RWPE2 (cell line): Measurements from ENCODE around the gene TANC1.
"Not testable (repeated sequence)": the region's sequence is repeated elsewhere in the genome, so short reads cannot be mapped to it uniquely, and the experiment has no call there.

Experiments used
- ATAC-seq: fragments of 200-7000 bp; cut with Tn5 transposase; 3 replicates; pipeline ENCODE4 v1.9.1; 2021; ENCODE audit warnings: low read depth
- DNase-seq: peaks from one replicate; pipeline ENCODE4 v3.0.0-alpha.2; 2020; ENCODE audit warnings: low spot score
- H3K27ac ChIP-seq: fragments of 450-650 bp; 2 replicates; pipeline ENCODE4 v1.5.1; 2017; ENCODE audit warnings: mild to moderate bottlenecking; ENCODE audit not compliant: poor library complexity, severe bottlenecking
- H3K27me3 ChIP-seq: fragments of 250-450 bp; sonication (Bioruptor Pico); 2 replicates; pipeline ENCODE4 v1.5.1; 2021; ENCODE audit warnings: mild to moderate bottlenecking, moderate library complexity; ENCODE audit not compliant: insufficient read depth, poor library complexity, severe bottlenecking
- H3K36me3 ChIP-seq: fragments of 250-450 bp; sonication (Bioruptor Pico); 2 replicates; pipeline ENCODE4 v1.5.1; 2020; ENCODE audit warnings: low read depth, mild to moderate bottlenecking, moderate library complexity
- H3K4me1 ChIP-seq: fragments of 250-450 bp; sonication (Bioruptor Pico); 2 replicates; pipeline ENCODE4 v1.5.1; 2021; ENCODE audit warnings: mild to moderate bottlenecking, moderate library complexity; ENCODE audit not compliant: insufficient read depth, poor library complexity, severe bottlenecking
- H3K4me3 ChIP-seq: fragments of 250-450 bp; sonication (Bioruptor Pico); 2 replicates; pipeline ENCODE4 v1.5.1; 2021; ENCODE audit warnings: mild to moderate bottlenecking, moderate library complexity; ENCODE audit not compliant: severe bottlenecking
- H3K9me3 ChIP-seq: fragments of 250-450 bp; sonication (Bioruptor Pico); 2 replicates; pipeline ENCODE4 v1.5.1; 2021; ENCODE audit warnings: mild to moderate bottlenecking, moderate library complexity; ENCODE audit not compliant: severe bottlenecking
- TF ChIP-seq, protein P1 (sequence below): fragments of 450-650 bp; IDR thresholded peaks from one replicate; pipeline ENCODE4 v1.5.1; 2017; ENCODE audit warnings: mild to moderate bottlenecking, moderate library complexity; ENCODE audit not compliant: poor library complexity, severe bottlenecking

TANC1 gene

DNA sequence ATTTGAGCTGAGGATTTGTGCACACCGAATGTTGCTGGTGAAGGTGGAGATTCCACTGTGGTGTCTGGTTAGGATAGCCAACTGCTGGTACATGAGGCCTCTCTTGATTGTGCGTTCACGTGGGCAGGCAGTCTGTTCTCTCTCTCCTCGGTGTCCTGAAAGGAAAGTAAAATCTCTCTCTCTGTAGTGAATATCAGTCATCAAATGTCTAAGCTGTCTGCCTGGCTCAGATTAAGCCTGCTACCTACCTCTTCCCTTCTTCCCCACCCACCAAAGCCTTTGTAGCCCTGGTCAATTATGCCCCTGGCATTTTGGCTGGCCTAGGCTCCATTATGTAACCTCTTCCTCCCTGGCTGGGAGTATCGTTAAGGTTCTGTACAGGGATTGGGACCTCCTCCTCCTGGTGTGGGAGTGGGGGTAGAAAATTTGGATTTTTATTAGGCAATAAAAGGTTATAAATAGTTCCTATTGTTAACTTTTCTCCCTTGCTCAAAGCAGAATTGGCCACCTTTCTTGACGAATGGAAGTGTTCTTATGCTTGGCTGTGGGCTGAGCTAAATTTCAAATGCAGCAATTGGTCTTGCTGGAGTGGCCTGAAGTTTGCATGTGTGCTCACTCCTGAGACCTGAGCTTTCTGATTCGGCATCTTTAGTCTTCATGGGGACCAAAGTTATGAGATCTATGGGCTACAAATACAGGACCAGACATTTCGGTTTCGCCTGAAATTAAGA is 169.2 kb downstream of the TANC1 start:
- H3K27ac ChIP-seq = peak overlapping the region; percentile 73
- ATAC-seq (peak; percentile 63), DNase-seq (no peak)
- no peak overlapping the region for H3K4me3 ChIP-seq
- H3K27me3 ChIP-seq = no peaks in the 10 kb centered on the region
- no peaks in the 10 kb centered on the region for H3K36me3 ChIP-seq
- no peaks in the 10 kb centered on the region for H3K9me3 ChIP-seq
- TF ChIP-seq, protein P1, sequence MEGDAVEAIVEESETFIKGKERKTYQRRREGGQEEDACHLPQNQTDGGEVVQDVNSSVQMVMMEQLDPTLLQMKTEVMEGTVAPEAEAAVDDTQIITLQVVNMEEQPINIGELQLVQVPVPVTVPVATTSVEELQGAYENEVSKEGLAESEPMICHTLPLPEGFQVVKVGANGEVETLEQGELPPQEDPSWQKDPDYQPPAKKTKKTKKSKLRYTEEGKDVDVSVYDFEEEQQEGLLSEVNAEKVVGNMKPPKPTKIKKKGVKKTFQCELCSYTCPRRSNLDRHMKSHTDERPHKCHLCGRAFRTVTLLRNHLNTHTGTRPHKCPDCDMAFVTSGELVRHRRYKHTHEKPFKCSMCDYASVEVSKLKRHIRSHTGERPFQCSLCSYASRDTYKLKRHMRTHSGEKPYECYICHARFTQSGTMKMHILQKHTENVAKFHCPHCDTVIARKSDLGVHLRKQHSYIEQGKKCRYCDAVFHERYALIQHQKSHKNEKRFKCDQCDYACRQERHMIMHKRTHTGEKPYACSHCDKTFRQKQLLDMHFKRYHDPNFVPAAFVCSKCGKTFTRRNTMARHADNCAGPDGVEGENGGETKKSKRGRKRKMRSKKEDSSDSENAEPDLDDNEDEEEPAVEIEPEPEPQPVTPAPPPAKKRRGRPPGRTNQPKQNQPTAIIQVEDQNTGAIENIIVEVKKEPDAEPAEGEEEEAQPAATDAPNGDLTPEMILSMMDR = no peak
- peaks cover 61% of the 10 kb centered on the region for H3K4me1 ChIP-seq

DNA sequence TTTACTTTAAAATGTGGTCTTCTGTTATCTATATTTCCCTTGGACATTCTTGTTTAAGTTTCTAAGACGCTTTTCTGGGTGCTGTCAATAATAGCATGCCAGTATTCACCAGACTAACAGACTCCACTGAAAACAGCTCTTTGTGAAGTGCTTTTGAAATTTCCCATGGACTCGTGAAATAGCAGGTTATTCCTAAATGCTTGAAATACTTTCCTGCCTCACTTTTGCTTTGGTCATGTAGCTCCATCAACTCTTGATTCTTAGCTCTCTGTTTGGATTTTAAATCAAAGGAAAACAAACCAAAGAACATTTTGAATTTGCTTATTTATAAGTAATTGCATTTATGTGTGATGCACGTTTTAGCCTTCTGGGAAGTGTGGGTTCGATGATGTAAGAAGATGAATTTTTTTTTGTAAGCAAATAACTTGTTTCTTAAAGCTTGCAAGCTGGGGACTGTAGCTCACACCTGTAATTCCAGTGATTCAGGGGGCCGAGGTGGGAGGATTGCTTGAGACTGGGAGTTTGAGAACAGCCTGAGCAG is 170.3 kb downstream of the TANC1 start:
- no peaks in the 10 kb centered on the region for H3K9me3 ChIP-seq
- H3K36me3 ChIP-seq = no peaks in the 10 kb centered on the region
- peaks cover 61% of the 10 kb centered on the region for H3K4me1 ChIP-seq
- H3K4me3 ChIP-seq = no peak overlapping the region
- no peak for DNase-seq
- ATAC-seq = 0 out of 3 replicates have a peak, but pooled peaks have one; percentile 10
- H3K27ac ChIP-seq = peak overlapping the region; percentile 73
- H3K27me3 ChIP-seq = no peaks in the 10 kb centered on the region
- TF ChIP-seq, protein P1 = no peak

DNA sequence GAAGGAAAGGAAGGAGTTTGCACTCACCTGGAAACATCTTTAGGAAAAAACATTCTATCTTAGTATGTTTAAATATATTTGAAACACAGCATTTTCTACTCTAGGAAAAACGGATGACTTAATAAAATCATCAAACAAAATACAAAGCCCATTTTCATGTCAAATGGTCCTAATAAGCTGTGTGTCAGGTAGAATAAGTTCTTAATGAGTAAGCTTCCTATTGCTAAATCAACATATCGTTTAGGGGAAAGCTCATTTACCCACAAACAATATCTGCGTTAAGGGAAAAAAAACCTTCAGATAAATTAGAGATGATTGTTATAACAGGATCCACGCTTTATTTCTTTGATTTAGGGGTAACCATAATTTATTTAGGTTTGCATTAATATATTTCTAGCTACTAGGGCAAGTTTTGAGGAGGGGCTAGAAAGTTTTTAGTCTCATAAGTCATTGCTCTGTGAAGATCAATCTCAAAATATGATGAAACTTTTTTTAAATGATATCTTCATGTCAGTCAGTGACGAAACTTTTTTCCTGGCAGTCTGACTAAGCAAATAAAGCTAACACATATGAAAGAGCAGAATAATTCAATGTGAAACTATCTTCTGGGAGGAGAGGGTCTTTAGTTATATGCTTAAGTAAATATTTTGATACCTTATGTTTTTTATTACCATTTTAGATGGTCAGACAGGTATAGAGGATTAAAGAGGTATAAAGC is 170.9 kb downstream of the TANC1 start:
- Histone ChIP-seq H3K36me3 (no peaks in the 10 kb centered on the region), H3K27me3 (no peaks in the 10 kb centered on the region), H3K4me3 (no peak overlapping the region), H3K9me3 (no peaks in the 10 kb centered on the region), H3K4me1 (peaks cover 61% of the 10 kb centered on the region), H3K27ac (peak overlapping the region; percentile 73)
- TF ChIP-seq, protein P1 = no peak
- ATAC-seq = peak; percentile 42; the same call in 2 of the 3 replicates
- DNase-seq = no peak

DNA sequence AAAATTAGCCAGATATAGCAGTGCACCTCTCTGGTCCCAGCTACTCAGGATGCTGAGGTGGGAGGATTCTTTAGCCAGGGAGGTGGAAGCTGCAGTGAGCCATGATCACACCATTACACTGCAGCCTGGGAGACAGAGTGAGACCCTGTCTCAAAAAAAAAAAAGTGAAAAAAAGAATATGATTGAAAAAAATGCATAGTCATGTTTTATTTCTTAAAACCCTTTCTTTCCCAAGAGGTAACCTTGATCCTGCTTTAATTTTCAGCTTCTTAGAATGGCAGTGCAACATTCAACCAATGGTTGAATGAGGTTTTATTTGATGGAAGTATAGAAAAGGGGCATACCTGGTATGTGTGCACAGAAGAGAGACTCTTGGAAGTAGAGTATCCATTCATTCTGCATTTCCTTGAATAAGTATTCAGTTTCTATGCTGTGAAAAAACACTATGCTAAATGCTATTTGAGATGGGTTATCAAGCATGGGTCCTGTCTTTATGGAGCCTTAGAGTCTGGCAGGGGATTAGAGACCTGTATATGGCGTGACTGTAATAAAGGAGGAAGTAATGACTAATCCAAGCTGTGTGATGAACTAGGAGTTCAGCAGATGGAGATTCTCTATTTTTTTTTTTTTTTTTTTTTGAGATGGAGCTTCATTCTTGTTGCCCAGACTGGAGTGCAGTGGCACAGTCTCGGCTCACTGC is 171.8 kb downstream of the TANC1 start:
- ATAC-seq (peak; percentile 73), DNase-seq (no peak)
- TF ChIP-seq, protein P1 = no peak
- Histone ChIP-seq H3K36me3 (no peaks in the 10 kb centered on the region), H3K27ac (peak overlapping the region; percentile 73), H3K4me3 (no peak overlapping the region), H3K4me1 (peaks cover 59% of the 10 kb centered on the region), H3K27me3 (no peaks in the 10 kb centered on the region), H3K9me3 (no peaks in the 10 kb centered on the region)

DNA sequence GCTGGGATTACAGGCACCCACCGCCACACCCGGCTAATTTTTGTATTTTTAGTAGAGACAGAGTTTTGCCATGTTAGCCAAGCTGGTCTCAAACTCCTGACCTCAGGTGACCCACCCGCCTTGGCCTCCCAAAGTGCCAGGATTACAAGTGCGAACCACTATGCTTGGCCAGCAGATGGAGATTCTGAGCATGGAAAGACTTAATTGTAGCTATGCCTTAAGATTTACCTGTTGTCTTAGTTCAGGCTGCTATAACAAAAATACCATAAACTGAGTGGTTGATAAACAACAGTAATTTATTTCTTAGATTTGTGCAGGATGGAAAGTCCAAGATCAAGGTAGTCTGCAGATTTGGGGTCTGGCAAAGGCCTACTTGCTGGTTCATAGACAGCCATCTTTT is 172.4 kb downstream of the TANC1 start:
- not testable (repeated sequence) for H3K9me3 ChIP-seq, H3K27me3 ChIP-seq, H3K36me3 ChIP-seq, DNase-seq, H3K4me3 ChIP-seq, ATAC-seq
- Histone ChIP-seq H3K4me1 (peaks cover 53% of the 10 kb centered on the region), H3K27ac (peak overlapping the region; percentile 73)
